Glutamatergic neuron (in vitro differentiated cells): ENCODE measurements around the gene TFCP2L1. TPM values are rescaled to one million over a fixed set of nuclear protein-coding genes. Genes with fewer than 3 reads are reported as not detected.

Experiments used
- DNase-seq: peaks from one replicate; pipeline ENCODE4 v3.0.0; 2022
- H3K27ac Mint-ChIP-seq: one replicate; pipeline ENCODE4 v1.8.0; 2020; ENCODE audit warnings: mild to moderate bottlenecking, mixed read lengths, inconsistent platforms; ENCODE audit not compliant: unreplicated experiment
- H3K27me3 Mint-ChIP-seq: one replicate; pipeline ENCODE4 v1.8.0; 2020; ENCODE audit warnings: mild to moderate bottlenecking, moderate library complexity, mixed read lengths, inconsistent platforms; ENCODE audit not compliant: unreplicated experiment
- H3K36me3 Mint-ChIP-seq: one replicate; pipeline ENCODE4 v1.8.0; 2020; ENCODE audit warnings: mild to moderate bottlenecking, mixed read lengths, inconsistent platforms; ENCODE audit not compliant: unreplicated experiment
- H3K4me1 Mint-ChIP-seq: one replicate; pipeline ENCODE4 v1.8.0; 2020; ENCODE audit warnings: mild to moderate bottlenecking, low read depth, mixed read lengths, inconsistent platforms; ENCODE audit not compliant: unreplicated experiment
- H3K4me3 Mint-ChIP-seq: one replicate; pipeline ENCODE4 v1.8.0; 2020; ENCODE audit warnings: mild to moderate bottlenecking, mixed read lengths, inconsistent platforms; ENCODE audit not compliant: unreplicated experiment
- H3K9me3 Mint-ChIP-seq: one replicate; pipeline ENCODE4 v1.8.0; 2020; ENCODE audit warnings: mild to moderate bottlenecking, moderate library complexity, mixed read lengths, inconsistent platforms; ENCODE audit not compliant: unreplicated experiment
- total RNA-seq: library from RNA; stranded (reverse); fragmentation: NEBNext Ultra II Directional; extraction: Animal tissue kit (Norgen Biotek cat#: 25700); gene quantifications from one replicate; pipeline ENCODE4 v1.2.1, GENCODE V29; 2021; ENCODE audit not compliant: unreplicated experiment
- TF ChIP-seq, protein P1 (sequence below): fragments of 200-600 bp; sonication (generic); IDR thresholded peaks from one replicate; pipeline ENCODE4 v1.5.0; 2021; ENCODE audit not compliant: partially characterized antibody, unreplicated experiment

TFCP2L1 gene
- total RNA-seq, 1 donor from 2014 or later, result 0.07 TPM

DNA sequence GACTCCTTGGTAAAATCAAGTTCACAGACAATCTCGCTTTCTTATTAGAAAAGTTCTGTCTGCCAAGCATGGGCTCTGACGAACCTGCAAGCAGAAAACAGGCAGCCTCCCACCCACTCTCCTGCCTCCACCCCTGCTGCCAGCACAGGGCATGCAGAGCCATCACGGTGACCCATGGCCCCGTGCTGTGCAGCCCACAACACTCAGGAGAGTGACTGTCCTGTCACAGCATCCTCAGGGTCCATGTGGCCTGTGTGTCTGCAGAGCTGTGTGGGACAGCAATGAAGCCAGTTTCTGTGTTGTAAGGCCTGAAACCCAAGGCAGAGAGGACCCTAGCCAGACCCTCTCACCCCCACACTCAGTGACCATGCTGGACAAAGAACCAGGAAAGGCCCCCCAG lies 46.2 kb downstream of the TFCP2L1 start:
- H3K36me3 Mint-ChIP-seq, result peaks cover 5% of the 10 kb centered on the region
- no peak overlapping the region for H3K4me3 Mint-ChIP-seq
- no peaks in the 10 kb centered on the region for H3K4me1 Mint-ChIP-seq
- H3K27ac Mint-ChIP-seq, result no peak overlapping the region
- no peak for DNase-seq
- TF ChIP-seq, protein P1, sequence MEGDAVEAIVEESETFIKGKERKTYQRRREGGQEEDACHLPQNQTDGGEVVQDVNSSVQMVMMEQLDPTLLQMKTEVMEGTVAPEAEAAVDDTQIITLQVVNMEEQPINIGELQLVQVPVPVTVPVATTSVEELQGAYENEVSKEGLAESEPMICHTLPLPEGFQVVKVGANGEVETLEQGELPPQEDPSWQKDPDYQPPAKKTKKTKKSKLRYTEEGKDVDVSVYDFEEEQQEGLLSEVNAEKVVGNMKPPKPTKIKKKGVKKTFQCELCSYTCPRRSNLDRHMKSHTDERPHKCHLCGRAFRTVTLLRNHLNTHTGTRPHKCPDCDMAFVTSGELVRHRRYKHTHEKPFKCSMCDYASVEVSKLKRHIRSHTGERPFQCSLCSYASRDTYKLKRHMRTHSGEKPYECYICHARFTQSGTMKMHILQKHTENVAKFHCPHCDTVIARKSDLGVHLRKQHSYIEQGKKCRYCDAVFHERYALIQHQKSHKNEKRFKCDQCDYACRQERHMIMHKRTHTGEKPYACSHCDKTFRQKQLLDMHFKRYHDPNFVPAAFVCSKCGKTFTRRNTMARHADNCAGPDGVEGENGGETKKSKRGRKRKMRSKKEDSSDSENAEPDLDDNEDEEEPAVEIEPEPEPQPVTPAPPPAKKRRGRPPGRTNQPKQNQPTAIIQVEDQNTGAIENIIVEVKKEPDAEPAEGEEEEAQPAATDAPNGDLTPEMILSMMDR, result no peak
- peaks cover 4% of the 10 kb centered on the region for H3K27me3 Mint-ChIP-seq
- peaks cover 2% of the 10 kb centered on the region for H3K9me3 Mint-ChIP-seq

GRCh38 chr2:121237980-121238665 lies 46.9 kb downstream of the TFCP2L1 start:
- Mint-ChIP-seq H3K4me3 (no peak overlapping the region), H3K27me3 (peaks cover 4% of the 10 kb centered on the region), H3K4me1 (no peaks in the 10 kb centered on the region), H3K27ac (no peak overlapping the region), H3K9me3 (peaks cover 2% of the 10 kb centered on the region), H3K36me3 (peaks cover 5% of the 10 kb centered on the region)
- TF ChIP-seq, protein P1, result no peak
- no peak for DNase-seq

DNA sequence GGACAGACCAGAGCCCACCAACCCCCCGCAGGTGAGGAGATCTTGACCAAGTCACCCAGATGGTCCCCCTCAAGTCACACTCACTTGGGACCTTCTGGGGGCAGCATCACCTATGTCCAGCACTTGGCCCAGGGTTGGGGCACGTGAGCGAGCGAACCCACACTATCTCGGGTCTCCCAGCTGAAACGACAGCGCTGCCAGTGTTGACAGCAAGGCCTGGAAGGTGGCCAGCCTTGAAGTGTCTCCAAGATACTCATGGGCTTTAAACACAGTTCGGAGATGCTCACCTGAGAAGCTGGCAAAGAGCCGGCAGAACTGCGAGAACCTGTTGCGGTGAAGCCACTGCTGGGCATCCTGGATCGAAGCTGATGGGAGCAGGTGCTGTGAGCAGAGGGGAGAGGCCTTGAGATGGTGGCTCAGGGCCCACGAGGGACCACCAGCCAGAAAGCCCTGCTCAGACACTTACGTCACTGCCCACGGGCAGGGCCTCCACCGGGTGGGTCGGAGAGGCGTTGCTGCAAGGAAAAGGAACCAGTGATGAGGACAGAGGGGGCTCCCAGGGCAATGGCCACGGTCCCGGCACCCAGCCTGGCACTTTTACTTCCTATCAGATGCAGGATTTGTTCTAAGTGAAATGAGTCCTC lies 47.5 kb downstream of the TFCP2L1 start:
- Mint-ChIP-seq H3K27ac (no peak overlapping the region), H3K4me1 (no peaks in the 10 kb centered on the region)

GRCh38 chr2:121236650-121237180 lies 48.3 kb downstream of the TFCP2L1 start:
- Mint-ChIP-seq H3K36me3 (peaks cover 5% of the 10 kb centered on the region), H3K27me3 (peaks cover 4% of the 10 kb centered on the region), H3K4me3 (no peak overlapping the region), H3K4me1 (no peaks in the 10 kb centered on the region), H3K9me3 (peaks cover 2% of the 10 kb centered on the region), H3K27ac (no peak overlapping the region)
- no peak for DNase-seq
- TF ChIP-seq, protein P1, result no peak

More for the DNA sequence above, 47.5 kb downstream of the TFCP2L1 start:
- peaks cover 4% of the 10 kb centered on the region for H3K27me3 Mint-ChIP-seq
- peaks cover 5% of the 10 kb centered on the region for H3K36me3 Mint-ChIP-seq
- DNase-seq, result no peak
- peaks cover 2% of the 10 kb centered on the region for H3K9me3 Mint-ChIP-seq
- TF ChIP-seq, protein P1, result no peak
- no peak overlapping the region for H3K4me3 Mint-ChIP-seq

- no peak overlapping the region for H3K4me3 Mint-ChIP-seq
- DNase-seq, result no peak
- H3K9me3 Mint-ChIP-seq, result peaks cover 2% of the 10 kb centered on the region
- TF ChIP-seq, protein P1, result no peak
- peaks cover 5% of the 10 kb centered on the region for H3K36me3 Mint-ChIP-seq
- no peaks in the 10 kb centered on the region for H3K4me1 Mint-ChIP-seq
- peaks cover 4% of the 10 kb centered on the region for H3K27me3 Mint-ChIP-seq
- H3K27ac Mint-ChIP-seq, result no peak overlapping the region
Observed at GRCh38 chr2:121236101-121236640, 48.8 kb downstream of the TFCP2L1 start.
